Measurements from ENCODE around the gene EIF6.

The EIF6 gene

GRCh38 chr20:35294293-35294685 is 9.7 kb upstream of the EIF6 start:
- Histone ChIP-seq H3K36me3 (ENCODE audit: control insufficient read depth, insufficient read depth, low read length) (no peaks in the 10 kb centered on the region), H3K4me3 (replicated peaks; ENCODE audit: low read depth, low read length) (no peak overlapping the region), H3K27me3 (replicated peaks; ENCODE audit: control insufficient read depth, insufficient read depth, low read length) (no peaks in the 10 kb centered on the region)
- TF ChIP-seq, protein P1, sequence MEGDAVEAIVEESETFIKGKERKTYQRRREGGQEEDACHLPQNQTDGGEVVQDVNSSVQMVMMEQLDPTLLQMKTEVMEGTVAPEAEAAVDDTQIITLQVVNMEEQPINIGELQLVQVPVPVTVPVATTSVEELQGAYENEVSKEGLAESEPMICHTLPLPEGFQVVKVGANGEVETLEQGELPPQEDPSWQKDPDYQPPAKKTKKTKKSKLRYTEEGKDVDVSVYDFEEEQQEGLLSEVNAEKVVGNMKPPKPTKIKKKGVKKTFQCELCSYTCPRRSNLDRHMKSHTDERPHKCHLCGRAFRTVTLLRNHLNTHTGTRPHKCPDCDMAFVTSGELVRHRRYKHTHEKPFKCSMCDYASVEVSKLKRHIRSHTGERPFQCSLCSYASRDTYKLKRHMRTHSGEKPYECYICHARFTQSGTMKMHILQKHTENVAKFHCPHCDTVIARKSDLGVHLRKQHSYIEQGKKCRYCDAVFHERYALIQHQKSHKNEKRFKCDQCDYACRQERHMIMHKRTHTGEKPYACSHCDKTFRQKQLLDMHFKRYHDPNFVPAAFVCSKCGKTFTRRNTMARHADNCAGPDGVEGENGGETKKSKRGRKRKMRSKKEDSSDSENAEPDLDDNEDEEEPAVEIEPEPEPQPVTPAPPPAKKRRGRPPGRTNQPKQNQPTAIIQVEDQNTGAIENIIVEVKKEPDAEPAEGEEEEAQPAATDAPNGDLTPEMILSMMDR (IDR thresholded peaks at IDR 0.05; ENCODE audit: insufficient read depth, low read length, poor library complexity, severe bottlenecking) = no peak
- no peak for DNase-seq (ENCODE audit: extremely low read depth, insufficient read length)

DNA sequence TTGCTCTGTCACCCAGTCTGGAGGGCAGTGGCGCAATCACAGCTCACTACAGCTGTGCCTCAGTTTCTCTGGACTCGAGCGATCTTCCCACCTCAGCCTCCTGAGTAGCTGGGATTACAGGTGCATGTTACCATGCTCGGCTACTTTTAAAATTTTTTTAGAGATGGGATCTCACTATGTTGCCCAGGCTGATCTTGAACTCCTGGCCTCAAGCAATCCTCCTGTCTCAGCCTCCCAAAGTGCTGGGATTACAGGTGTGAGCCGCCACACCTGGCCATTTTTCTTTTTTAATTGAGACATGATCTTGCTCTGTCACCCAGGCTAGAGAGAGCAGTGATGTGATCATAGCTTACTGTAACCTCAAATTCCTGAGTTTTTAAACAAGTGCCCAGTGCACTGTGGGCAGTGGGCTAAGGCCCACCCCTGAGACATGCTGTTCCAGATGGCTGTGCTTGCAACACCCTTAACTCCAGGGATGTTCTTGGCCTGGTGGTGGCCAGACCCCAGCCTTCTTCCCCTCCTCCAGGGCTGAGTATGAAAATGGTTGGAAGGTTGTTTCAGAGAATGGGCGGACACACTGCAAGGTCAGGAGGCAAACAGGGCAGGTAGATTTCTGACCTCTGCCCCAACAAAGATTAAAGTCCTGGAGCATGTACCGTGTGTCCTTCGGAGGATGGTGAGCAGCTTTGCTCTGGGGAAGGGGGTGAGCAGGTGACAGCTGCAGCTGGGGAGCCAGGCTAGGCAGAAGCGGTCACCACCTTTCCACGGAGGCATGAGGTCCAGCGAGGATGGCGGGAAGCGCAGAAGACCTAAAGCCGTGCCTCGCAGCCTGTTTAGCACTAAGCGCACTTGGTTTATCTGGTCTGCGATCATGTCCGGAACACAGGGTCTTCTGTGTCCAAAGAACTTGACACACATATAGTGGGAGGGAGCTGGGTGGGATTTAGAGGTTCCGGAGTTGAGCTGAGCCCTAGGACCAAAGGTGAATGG is 9.0 kb upstream of the EIF6 start:
- H3K36me3 ChIP-seq (ENCODE audit: control insufficient read depth, insufficient read depth, low read length) = no peaks in the 10 kb centered on the region
- no peak for DNase-seq (ENCODE audit: extremely low read depth, insufficient read length)
- no peak overlapping the region for H3K4me3 ChIP-seq (replicated peaks; ENCODE audit: low read depth, low read length)
- no peaks in the 10 kb centered on the region for H3K27me3 ChIP-seq (replicated peaks; ENCODE audit: control insufficient read depth, insufficient read depth, low read length)
- TF ChIP-seq, protein P1 (IDR thresholded peaks at IDR 0.05; ENCODE audit: insufficient read depth, low read length, poor library complexity, severe bottlenecking) = no peak

GRCh38 chr20:35292504-35293285 is 8.1 kb upstream of the EIF6 start:
- no peaks in the 10 kb centered on the region for H3K27me3 ChIP-seq (replicated peaks; ENCODE audit: control insufficient read depth, insufficient read depth, low read length)
- DNase-seq (ENCODE audit: extremely low read depth, insufficient read length) = no peak
- H3K36me3 ChIP-seq (ENCODE audit: control insufficient read depth, insufficient read depth, low read length) = no peaks in the 10 kb centered on the region
- TF ChIP-seq, protein P1 (IDR thresholded peaks at IDR 0.05; ENCODE audit: insufficient read depth, low read length, poor library complexity, severe bottlenecking) = no peak
- H3K4me3 ChIP-seq (replicated peaks; ENCODE audit: low read depth, low read length) = no peak overlapping the region

DNA sequence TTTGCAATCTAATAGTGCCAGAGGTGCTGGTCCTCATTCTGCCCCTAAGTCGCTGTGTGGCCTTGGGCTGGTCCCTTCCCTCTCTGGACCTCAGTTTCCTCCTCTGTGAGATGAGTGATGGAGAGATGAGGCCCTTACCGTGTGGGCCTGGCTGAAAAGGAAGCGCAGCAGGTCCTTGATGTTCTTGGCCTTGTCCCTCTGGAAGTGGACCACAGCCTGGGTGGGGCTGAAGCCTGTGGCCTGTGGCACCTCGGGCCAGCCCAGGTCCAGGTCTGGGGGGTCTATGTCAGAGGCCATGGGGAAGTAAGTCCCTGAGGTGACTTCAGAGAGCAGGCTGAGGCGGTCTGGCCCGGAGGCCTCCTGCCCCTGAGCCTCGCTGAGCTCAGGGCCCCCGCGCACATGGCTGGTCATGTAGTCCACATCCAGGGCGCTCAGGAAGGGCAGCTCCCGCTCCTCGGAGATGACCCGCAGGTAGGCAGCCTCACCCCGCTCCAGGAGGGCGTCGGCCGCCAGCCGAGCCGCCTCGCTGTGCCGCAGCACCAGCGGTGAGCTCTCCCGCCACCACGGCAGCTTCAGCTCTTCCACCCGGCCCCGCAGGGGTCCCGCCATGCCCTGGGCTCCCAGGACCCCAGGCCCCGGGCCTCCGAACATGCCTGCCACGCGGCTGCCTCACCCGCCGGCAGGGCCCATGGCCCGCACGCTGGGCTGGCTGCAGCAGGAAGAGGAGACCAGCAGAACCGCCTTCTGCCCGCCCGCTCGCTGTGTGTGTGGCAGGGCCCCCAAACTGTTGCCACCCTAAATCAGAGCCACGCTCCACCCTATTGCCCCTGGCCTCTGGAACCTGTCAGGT is 7.3 kb upstream of the EIF6 start, which contains the start of gene FAM83C:
Gene FAM83C (minus strand): TSS at position 772 of the 850 bp plus-strand sequence. CDS start 121 bp downstream, at position 651.
- H3K36me3 ChIP-seq (ENCODE audit: control insufficient read depth, insufficient read depth, low read length) = no peaks in the 10 kb centered on the region
- TF ChIP-seq, protein P1 (IDR thresholded peaks at IDR 0.05; ENCODE audit: insufficient read depth, low read length, poor library complexity, severe bottlenecking) = no peak
- no peaks in the 10 kb centered on the region for H3K27me3 ChIP-seq (replicated peaks; ENCODE audit: control insufficient read depth, insufficient read depth, low read length)
- DNase-seq (ENCODE audit: extremely low read depth, insufficient read length) = no peak
- no peak within 1 kb of the TSS for H3K4me3 ChIP-seq (replicated peaks; ENCODE audit: low read depth, low read length)

DNA sequence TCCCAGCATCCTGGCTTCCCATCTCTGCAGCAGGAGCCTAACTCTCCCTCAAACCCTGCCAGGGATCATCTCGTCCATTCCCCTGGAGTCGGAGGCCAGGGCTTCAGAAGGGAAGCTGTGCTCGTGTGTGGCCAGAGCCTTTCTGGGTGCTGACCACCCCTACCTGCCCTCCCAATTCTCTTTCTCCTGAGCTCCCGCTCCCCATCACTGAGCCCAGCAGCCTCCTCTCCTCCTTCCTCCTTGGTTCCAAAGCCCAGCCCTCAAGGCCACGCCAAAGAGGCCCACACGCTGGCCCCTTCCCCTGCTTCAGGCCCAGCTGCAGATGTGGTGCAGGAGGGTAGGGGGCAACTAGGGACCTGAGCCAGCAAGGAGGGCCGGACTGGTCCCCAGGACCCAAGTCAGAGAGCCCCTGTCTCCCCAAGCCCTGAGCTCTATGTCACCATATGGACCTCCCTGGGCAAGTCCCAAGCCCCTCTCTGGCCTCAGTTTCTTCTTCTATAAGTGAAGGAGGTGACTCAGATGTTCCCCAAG is 6.4 kb upstream of the EIF6 start:
- Histone ChIP-seq H3K4me3 (replicated peaks; ENCODE audit: low read depth, low read length) (no peak overlapping the region), H3K27me3 (replicated peaks; ENCODE audit: control insufficient read depth, insufficient read depth, low read length) (no peaks in the 10 kb centered on the region), H3K36me3 (ENCODE audit: control insufficient read depth, insufficient read depth, low read length) (no peaks in the 10 kb centered on the region)
- TF ChIP-seq, protein P1 (IDR thresholded peaks at IDR 0.05; ENCODE audit: insufficient read depth, low read length, poor library complexity, severe bottlenecking) = no peak
- DNase-seq (ENCODE audit: extremely low read depth, insufficient read length) = no peak
